ENCODE measurements around the gene LVRN.

GRCh38 chr5:116009806-116010205 lies 47.5 kb downstream of the LVRN start:
- TF ChIP-seq, protein P1, sequence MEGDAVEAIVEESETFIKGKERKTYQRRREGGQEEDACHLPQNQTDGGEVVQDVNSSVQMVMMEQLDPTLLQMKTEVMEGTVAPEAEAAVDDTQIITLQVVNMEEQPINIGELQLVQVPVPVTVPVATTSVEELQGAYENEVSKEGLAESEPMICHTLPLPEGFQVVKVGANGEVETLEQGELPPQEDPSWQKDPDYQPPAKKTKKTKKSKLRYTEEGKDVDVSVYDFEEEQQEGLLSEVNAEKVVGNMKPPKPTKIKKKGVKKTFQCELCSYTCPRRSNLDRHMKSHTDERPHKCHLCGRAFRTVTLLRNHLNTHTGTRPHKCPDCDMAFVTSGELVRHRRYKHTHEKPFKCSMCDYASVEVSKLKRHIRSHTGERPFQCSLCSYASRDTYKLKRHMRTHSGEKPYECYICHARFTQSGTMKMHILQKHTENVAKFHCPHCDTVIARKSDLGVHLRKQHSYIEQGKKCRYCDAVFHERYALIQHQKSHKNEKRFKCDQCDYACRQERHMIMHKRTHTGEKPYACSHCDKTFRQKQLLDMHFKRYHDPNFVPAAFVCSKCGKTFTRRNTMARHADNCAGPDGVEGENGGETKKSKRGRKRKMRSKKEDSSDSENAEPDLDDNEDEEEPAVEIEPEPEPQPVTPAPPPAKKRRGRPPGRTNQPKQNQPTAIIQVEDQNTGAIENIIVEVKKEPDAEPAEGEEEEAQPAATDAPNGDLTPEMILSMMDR (IDR thresholded peaks at IDR 0.05), result no peak
- TF ChIP-seq POLR2A (IDR thresholded peaks at IDR 0.05), result no peak
